ENCODE measurements around the gene RBP5. TPM values are rescaled to one million over a fixed set of nuclear protein-coding genes. Genes with fewer than 3 reads are reported as not detected.

Gene RBP5
- total RNA-seq, 4 donors from 2014 or later = not detected

- in situ Hi-C loops (cut with MboI; ENCODE audit: low sequenced_read_pairs in 4 of 4) (no loop called here), intact Hi-C loops (cut with DNase I; ENCODE audit: low total_unique reads) (no loop called here)
- Histone ChIP-seq H3K4me1 (no peaks in the 10 kb centered on the region), H3K4me3 (no peak overlapping the region), H3K9me3 (no peaks in the 10 kb centered on the region), H3K27ac (no peak overlapping the region), H3K27me3 (no peaks in the 10 kb centered on the region), H3K36me3 (no peaks in the 10 kb centered on the region)
- ATAC-seq (no peak), DNase-seq (no peak)
- TF ChIP-seq POLR2A (IDR thresholded peaks at IDR 0.05) = no peak
- TF ChIP-seq, protein P1, sequence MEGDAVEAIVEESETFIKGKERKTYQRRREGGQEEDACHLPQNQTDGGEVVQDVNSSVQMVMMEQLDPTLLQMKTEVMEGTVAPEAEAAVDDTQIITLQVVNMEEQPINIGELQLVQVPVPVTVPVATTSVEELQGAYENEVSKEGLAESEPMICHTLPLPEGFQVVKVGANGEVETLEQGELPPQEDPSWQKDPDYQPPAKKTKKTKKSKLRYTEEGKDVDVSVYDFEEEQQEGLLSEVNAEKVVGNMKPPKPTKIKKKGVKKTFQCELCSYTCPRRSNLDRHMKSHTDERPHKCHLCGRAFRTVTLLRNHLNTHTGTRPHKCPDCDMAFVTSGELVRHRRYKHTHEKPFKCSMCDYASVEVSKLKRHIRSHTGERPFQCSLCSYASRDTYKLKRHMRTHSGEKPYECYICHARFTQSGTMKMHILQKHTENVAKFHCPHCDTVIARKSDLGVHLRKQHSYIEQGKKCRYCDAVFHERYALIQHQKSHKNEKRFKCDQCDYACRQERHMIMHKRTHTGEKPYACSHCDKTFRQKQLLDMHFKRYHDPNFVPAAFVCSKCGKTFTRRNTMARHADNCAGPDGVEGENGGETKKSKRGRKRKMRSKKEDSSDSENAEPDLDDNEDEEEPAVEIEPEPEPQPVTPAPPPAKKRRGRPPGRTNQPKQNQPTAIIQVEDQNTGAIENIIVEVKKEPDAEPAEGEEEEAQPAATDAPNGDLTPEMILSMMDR (IDR thresholded peaks at IDR 0.05 in 4 of 5, conservative IDR thresholded peaks at IDR 0.05 in 1 of 5) = no peak
These were observed 26.9 kb upstream of the RBP5 start for GRCh38 chr12:7155471-7156034.

GRCh38 chr12:7154901-7155470 lies 26.3 kb upstream of the RBP5 start:
- in situ Hi-C loops (cut with MboI; ENCODE audit: low sequenced_read_pairs in 4 of 4) (no loop called here), intact Hi-C loops (cut with DNase I; ENCODE audit: low total_unique reads) (no loop called here)
- no peak for TF ChIP-seq POLR2A (IDR thresholded peaks at IDR 0.05)
- TF ChIP-seq, protein P1 (IDR thresholded peaks at IDR 0.05 in 4 of 5, conservative IDR thresholded peaks at IDR 0.05 in 1 of 5) = no peak
- Histone ChIP-seq H3K27ac (no peak overlapping the region), H3K4me3 (no peak overlapping the region), H3K27me3 (no peaks in the 10 kb centered on the region), H3K36me3 (no peaks in the 10 kb centered on the region), H3K9me3 (no peaks in the 10 kb centered on the region), H3K4me1 (no peaks in the 10 kb centered on the region)
- ATAC-seq (no peak), DNase-seq (no peak)

GRCh38 chr12:7154042-7154441 lies 25.4 kb upstream of the RBP5 start:
- H3K36me3 ChIP-seq = no peaks in the 10 kb centered on the region
- H3K27me3 ChIP-seq = no peaks in the 10 kb centered on the region
- no peak overlapping the region for H3K27ac ChIP-seq
- in situ Hi-C loops (cut with MboI; ENCODE audit: low sequenced_read_pairs in 4 of 4) (no loop called here), intact Hi-C loops (cut with DNase I; ENCODE audit: low total_unique reads) (no loop called here)
- H3K9me3 ChIP-seq = no peaks in the 10 kb centered on the region
- H3K4me3 ChIP-seq = no peak overlapping the region
- no peaks in the 10 kb centered on the region for H3K4me1 ChIP-seq
- ATAC-seq (no peak), DNase-seq (no peak)
- no peak for TF ChIP-seq POLR2A (IDR thresholded peaks at IDR 0.05)
- TF ChIP-seq, protein P1 (IDR thresholded peaks at IDR 0.05 in 4 of 5, conservative IDR thresholded peaks at IDR 0.05 in 1 of 5) = no peak

- Histone ChIP-seq H3K27ac (no peak overlapping the region), H3K27me3 (no peaks in the 10 kb centered on the region), H3K36me3 (no peaks in the 10 kb centered on the region), H3K4me3 (no peak overlapping the region), H3K4me1 (no peaks in the 10 kb centered on the region), H3K9me3 (no peaks in the 10 kb centered on the region)
- intact Hi-C loops (cut with DNase I; ENCODE audit: low total_unique reads) = no loop called here
- in situ Hi-C loops (cut with MboI; ENCODE audit: low sequenced_read_pairs in 4 of 4) = no loop called here
- TF ChIP-seq, protein P1 (IDR thresholded peaks at IDR 0.05 in 4 of 5, conservative IDR thresholded peaks at IDR 0.05 in 1 of 5) = no peak
- TF ChIP-seq POLR2A (IDR thresholded peaks at IDR 0.05) = no peak
- ATAC-seq (no peak), DNase-seq (no peak)
These were observed 24.1 kb upstream of the RBP5 start for GRCh38 chr12:7152818-7153217.

DNA sequence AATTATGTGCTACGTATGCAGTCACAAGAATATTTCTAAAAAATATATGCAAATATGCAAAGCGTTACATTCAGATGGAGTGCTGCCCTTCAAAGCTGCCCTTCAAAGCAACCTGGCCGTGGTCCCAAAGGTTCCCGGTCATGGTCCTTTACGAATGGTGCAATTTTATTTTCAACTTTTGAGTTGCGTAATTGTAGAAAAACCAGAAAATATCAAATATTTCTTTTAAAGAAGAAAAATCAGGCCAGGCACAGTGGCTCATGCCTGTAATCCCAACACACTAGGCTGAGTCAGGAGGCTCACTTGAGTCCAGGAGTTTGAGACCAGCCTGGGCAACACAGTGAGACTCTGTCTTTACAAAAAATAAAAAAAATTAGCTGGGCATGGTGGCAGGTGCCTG lies 22.8 kb upstream of the RBP5 start:
- TF ChIP-seq POLR2A (IDR thresholded peaks at IDR 0.05) = no peak
- TF ChIP-seq, protein P1 (IDR thresholded peaks at IDR 0.05 in 4 of 5, conservative IDR thresholded peaks at IDR 0.05 in 1 of 5) = no peak
- Histone ChIP-seq H3K27ac (no peak overlapping the region), H3K9me3 (no peaks in the 10 kb centered on the region), H3K27me3 (no peaks in the 10 kb centered on the region), H3K4me1 (no peaks in the 10 kb centered on the region), H3K4me3 (no peak overlapping the region), H3K36me3 (no peaks in the 10 kb centered on the region)
- DNase-seq (no peak), ATAC-seq (no peak)
- intact Hi-C loops (cut with DNase I; ENCODE audit: low total_unique reads) = no loop called here
- in situ Hi-C loops (cut with MboI; ENCODE audit: low sequenced_read_pairs in 4 of 4) = no loop called here
